ENCODE data around the gene TNFRSF25.
A peak's percentile ranks its signal among the peaks of the same experiment; 100 is the strongest.
"Not testable (repeated sequence)": the region's sequence is repeated elsewhere in the genome, so short reads cannot be mapped to it uniquely, and the experiment has no call there.

TNFRSF25 gene

DNA sequence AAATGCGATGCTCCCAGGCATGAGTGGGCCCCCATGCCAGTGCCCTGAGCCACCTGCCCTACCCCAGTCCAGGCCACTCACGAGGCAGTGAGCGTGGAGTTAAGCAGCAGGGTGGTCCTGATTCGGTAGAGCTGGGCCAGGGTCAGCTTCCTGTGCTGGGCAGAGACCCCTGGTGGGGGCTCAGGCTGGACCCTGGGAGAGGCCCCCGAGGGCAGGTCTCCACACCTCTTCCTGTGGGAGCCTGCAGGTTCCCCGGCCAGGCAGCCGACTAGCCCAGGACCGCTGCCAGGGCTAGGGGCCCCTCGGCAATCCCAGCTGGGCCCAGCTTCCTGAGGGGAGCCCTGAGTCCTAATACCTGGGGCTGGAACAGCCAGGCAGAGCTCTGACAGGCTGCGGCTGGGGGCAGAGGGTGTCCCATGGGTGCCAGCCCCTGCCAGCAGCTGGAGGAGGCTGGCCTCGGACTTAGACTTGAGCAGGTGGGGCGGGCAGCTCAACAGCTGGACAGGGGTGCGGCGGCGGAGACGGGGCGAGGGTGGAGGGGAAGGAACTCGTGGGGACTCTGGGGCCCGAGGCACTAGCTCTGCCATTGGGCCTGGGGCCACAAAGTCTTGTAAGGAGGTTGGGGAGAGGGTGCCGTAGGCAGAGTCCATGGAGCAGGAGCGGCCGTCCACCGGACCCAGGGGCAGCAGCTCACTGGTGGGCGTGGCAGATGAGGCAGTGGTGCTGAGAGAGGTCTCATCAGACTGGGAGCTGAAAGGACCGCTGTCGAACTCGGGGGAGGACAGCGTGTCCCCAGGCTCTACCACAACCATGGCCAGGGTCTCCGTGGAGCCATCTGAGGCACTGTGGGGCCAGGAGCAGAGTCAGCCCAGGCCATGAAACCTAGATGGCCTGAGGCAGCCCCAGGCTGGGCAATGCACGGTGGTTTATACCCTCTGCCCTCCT lies 2.0 kb upstream of the TNFRSF25 start:
- no peak for DNase-seq

DNA sequence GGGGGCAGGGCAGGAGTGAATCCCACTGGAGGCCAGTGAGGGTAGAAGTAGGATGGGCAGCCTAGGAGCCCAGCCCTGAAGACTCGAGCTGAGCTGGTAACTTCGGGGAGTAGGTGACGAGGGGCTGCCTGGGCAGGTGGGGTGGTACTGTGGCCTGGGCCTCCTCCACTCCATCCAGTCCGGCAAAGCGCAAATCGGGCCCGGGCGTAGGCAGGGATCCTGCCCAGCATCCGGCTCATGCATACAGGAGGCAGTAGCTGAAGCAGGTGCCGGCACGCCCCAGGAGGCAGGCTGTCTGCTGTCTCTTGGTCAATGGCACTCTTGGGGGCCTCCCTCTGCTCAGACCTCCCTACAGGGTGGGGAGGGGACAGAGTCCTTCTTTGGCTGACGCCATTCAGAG lies 1.3 kb upstream of the TNFRSF25 start:
- DNase-seq, result no peak

DNA sequence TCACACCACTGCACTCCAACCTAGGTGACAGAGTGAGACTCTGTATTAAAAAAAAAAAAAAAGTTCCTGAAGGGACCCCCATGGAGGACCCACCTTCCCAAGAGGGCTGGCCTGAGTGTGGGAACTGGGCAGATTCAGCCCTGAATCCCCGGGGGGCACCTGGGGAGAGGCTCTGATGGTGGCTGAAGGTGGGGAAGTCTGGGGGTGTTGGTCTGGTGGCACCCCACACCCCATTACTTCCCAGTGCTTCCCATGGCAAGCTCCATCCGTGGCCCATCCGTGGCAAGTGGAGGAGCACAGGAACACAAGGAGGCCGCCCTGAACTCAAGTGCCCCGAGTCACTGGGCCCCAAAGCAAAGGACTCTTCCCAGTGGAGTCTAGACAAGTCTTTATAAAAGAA lies 778 bp upstream of the TNFRSF25 start:
- DNase-seq, result no peak

DNA sequence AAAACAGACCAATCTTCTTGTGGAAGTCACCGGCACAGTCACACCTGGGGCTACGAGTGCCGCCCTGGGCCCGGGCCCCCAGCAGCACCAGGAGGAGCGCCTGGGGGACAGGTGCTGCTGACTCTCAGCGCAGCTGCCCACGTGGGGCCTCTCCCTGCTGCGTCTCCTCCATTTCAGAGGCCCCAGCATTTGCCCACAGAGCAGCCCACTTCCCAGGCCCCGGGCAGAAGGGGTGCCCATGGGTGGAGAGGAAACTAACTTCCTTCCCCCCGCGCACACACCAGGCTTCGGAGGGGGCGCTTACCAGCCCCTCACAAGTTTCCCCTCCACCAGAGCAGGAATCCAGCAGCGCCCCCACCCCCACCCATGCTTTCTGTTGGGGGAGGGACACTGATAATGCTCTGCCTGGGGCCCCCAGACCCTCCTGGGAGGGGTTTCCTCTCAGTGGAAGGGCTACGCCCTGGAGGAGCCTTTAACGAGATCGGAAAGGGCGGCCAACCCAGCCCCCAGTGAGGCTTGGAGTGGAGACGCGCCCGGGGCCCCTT lies 440 bp downstream of the TNFRSF25 start:
- DNase-seq, result no peak

DNA sequence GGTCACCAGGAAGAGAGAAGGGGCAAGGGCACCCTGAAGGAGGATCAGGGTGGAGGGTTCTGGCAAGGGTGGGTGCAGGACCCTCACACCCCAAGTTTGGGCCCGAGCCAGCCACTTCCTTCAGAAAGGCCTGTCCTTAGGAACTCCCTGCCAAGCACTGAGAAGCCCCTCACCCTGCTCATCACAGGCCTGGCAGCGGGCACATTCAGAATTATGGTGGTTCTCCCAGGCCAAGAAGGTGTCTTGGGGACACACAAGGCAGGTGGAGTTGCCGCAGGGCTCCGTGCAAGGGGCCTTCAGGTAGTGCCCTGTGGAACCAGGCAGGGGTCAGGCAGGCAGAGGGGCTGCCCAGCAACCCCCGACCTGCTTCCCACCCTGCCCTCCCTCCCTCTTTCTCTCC lies 1.1 kb downstream of the TNFRSF25 start:
- no peak for DNase-seq

DNA sequence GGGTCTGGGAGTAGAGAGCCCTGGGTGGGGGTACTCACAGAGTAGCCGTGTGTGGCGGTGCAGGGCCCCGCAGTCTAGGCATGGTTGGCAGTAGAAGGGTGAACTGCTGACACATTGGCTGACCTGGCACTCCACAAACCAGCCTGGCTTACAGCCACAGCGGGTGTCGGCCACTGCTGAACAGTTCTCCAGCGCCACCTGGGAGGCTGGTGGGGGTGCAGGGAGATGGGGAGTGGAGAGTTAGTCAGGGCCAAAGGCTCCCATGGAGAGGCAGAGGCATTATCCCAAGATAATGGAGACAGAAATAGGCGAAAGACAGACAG lies 1.5 kb downstream of the TNFRSF25 start:
- DNase-seq, result no peak

DNA sequence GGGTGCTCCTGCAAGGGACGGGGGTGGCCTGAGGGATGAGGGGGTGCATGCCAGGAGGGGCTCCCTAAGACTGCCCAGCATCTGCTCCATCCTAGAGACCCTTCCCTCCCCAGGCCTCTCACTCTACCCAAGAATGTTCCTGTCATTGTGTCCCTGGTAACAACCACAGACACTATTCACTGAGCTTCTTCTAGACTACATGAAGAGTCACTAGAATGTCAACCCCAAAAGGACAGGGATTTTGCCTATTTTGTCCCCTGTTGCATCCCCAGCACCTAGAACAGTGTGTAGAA lies 2.9 kb downstream of the TNFRSF25 start:
- DNase-seq, result no peak

DNA sequence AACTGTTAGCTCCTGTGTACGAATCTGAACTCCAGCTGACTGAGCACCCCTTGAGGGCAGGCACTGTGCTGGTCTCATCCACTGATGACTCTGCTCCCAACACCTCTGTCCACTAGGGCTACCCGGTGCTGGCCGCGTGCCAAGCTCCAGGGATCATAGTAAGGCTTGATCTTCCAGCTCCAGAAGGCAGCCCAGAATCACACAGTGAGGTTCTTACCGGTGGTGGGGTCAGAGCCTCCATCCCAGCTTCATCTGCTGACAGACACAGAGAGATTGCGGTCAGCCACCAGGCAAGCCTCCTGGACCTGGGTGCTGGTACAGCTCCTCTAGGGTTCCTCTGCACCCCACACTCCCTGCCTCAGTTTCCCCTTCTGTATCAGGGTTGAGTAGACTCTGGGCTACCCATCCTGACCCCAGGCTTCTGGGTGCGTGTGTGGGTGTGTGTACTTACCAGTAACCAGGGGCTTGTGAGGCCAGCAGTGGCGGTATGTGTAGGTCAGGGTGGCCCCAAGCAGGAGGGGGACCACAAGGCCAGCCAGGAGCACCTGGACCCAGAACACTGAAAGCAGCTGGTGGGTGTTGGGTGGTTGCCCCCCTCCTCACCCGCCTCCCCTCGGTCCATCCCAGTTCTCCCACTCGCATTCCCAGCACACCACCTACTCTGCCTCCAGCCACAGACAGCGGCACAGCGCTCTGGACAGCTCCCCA lies 3.4 kb downstream of the TNFRSF25 start:
- no peak for DNase-seq

DNA sequence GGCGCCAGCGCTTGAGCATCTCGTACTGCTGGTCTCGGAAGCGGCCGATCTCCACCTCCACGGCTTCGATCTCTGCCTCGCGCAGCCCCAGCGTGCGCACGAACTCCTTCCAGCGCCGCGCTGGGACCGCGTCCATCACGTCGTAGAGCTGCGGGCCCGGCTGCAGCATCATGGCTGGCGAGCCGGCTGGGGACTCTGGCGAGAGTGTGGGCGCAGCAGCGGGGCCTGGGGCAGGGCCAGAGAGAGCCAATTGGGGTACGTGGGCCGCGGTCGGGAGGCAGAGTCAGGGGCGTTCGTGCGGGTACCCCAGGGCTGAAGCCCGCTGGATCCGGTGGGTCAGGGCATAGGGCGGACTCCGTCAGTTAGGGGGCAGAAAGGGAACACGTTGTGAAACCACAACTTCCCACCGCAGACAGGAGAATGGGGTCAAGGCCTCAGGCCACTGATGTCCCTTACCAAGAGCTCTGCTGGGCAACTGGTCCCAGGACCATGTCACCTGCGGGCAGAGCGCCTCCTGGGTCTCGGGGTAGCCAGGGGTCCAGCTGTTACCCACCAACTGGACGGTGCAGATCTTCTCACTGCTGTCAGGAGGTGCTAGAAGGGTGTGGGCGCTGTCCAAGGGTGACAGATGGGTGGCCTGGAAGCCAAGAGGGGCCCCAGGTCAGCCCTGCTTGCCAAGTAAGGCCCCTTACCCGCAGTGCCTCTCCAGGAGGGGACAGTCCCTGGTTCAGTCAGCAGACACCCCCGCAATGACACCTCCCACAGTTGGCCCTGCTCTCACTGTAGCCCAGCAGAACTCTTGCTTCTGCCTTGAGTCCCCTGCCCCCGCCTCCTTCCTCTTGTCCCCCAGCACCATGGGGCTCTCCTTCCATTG lies 4.2 kb downstream of the TNFRSF25 start:
- no peak for DNase-seq

DNA sequence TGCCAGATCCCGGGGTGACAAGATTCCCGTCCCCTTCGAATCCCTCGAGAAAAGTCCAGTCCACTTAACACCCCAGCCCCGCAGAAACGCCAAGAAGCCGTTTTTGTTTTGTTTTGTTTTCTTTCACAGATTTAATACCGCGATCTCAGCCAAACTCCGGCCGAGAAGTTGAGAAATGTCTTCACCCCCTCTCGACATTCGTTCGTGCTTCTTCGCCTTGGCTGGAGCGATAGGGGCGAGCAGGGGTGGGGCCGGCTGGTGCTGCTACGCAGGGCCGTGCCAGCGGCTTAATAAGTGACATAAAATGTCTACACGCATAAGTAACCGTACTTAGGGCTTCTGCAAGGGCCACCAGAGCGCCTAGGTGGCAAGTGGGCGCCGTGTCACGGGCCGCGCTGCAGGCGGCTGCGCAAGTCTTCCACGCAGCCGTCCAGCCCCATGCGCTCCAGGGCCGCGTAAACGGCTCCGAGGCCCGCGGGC lies 4.9 kb downstream of the TNFRSF25 start:
- no peak for DNase-seq

DNA sequence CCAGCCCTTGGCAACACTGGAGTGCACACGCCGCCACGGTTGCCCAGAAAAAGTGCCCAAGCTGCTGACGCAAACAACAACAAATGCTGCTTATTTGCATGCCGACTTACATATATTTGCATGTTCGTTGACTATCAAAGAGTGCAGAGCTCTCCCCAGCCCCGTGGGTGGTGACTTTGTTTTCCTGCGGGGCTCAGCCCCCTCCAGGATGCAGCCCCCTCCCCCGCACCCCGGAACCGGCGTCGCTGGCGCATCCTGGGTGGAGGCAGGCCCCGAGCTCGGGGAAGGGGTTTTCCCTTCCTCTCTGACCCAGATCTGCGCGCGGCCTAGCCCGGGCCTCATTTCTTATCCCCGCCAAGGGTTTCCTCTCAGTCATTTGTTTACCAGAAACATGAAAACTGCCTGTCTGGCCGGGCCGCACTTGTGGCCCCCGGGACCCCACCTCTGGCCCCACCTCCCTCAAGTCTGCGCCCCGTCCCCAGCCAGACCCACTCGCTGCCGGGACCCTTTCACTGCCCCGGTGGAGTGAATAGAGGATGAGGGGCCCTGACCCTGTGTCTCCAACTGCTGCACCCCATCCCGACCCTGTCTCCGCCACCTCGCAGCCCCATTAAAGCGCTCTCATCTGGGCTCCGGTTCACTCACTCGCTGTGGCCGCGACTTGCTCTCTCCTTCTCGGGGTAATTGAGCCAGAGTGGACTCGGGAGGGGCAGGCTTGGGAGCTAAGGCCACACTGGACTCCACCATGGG lies 5.5 kb downstream of the TNFRSF25 start:
- peak; percentile 82 for DNase-seq

DNA sequence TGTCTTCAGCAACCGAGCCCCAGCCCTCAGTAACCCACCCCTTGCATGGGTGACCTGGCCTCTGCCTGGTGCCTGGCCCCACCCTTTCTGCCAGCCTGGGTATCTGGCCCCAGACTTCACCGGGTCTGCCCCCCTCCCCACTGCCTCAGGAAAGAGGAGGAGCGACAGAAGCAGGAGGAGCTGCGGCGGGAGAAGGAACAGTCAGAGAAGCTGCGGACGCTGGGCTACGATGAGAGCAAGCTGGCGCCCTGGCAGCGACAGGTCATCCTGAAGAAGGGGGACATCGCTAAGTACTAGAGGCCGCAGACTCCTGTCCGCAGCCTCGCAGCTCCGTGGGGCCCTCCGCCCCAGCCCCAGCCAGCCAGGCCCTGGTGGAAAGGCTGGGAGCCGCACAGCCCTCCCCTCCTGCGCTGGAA lies 6.1 kb downstream of the TNFRSF25 start:
- DNase-seq, result no peak

DNA sequence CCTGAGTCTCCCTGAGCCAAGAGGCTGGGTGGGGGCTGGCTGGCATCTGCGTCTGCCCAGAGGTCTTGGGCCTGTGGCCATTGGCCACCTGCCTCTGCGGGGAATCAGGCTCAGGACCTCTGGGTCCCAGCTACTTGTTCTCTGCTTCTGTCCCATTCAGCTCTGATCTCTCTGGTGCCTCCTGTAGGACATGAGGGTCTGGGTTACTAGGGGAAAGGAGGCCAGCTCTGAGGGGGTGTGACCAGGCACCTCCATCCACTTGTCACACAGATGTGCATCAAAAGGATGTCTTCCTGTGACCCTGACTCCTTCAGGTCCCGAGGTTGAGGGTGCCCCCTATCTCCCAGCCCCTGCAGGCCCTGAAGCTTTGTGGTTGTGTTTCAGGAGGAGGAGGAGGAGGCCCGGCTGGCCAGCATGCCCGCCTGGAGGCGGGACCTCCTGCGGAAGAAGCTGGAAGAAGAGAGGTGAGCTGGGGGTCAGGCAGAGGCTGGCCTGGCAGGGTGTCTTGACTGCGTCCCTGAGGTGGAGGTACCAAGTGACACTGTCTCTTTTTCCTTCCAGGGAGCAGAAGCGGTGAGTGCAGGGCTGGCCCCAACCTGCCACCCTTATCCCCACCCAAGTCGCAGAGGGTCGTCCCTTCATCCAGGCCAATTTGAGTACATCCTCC lies 9.0 kb downstream of the TNFRSF25 start:
- no peak for DNase-seq

DNA sequence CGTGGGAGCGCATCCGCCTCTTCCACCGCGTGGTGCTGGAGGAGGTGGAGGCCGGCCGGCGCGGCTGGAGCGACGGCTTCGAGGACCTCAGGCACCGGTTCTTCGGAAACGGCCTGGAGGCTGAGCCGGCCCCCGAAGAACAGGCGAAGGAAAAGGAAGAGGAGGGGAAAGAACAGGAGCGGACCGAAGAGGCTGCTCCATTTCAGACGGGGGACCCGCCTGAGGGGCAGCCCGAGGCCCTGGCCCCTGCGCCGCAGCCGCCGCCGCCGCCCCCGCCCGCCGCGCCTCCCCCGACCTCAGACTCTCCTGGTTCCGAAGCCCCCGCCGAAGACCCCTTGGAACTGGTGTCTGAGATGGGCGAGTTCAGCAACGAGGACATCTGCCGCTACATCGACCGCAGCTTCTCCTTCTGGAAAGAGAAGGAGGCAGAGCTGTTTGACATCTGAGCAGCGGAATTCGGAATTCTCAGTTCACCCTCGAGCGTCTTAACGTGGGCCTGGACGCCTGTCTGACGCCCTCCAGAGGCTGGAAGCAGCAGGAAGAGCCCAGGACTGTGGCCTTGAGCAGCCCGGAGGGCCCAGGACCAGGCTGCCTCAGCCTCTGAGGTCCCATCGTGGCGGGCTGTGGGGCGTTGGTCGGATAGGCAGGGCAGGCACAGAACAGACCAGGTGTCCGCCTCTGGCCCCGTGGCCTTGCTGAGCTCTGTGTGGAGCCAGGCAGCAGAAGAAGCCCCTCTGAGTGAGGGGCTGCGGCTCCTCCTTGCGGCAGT lies 10.0 kb downstream of the TNFRSF25 start:
- DNase-seq, result not testable (repeated sequence)

DNA sequence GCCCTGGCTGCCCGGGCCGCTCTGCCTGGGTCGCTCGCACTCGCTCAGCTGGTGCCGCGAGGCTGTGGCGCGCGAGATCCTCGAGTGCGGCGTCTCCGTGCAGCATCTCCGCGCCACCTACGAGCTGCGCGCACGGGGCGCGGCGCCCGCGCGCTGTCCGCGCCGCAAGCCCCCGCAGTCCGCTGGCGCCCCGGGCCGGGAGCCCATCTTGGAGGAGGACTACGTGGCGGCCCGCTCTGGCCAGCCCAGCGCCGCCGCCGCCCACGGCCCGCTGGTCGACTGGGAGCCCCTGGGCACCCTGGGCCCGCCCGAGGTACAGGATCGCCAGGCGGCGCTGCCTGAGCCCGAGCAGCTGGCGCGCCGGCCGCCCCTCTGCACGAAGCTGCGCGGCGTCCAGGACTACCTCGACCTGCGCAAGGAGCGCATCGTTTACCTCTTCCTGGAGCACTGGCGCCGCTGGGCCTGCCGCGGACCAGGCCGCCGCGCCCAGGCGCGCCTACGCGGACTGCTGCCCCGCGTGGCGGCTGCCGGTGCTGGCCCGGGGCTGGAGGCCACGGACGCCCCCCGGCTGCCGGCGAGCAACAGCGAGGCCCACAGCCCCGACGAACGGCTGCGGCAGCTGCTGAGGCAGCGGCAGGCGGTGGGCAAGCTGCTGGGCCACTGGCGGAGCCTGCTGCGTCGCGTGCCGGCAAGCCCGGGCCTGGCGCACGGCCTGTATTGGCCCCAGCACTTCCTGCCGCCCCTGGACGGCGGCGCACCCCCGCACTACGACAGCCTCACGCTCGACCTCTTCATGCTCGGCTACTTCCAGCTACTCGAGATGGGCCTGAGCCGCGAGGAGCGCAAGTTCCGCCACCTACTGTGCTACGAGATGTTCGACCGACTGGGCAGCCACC lies 10.9 kb downstream of the TNFRSF25 start:
- no peak for DNase-seq

DNA sequence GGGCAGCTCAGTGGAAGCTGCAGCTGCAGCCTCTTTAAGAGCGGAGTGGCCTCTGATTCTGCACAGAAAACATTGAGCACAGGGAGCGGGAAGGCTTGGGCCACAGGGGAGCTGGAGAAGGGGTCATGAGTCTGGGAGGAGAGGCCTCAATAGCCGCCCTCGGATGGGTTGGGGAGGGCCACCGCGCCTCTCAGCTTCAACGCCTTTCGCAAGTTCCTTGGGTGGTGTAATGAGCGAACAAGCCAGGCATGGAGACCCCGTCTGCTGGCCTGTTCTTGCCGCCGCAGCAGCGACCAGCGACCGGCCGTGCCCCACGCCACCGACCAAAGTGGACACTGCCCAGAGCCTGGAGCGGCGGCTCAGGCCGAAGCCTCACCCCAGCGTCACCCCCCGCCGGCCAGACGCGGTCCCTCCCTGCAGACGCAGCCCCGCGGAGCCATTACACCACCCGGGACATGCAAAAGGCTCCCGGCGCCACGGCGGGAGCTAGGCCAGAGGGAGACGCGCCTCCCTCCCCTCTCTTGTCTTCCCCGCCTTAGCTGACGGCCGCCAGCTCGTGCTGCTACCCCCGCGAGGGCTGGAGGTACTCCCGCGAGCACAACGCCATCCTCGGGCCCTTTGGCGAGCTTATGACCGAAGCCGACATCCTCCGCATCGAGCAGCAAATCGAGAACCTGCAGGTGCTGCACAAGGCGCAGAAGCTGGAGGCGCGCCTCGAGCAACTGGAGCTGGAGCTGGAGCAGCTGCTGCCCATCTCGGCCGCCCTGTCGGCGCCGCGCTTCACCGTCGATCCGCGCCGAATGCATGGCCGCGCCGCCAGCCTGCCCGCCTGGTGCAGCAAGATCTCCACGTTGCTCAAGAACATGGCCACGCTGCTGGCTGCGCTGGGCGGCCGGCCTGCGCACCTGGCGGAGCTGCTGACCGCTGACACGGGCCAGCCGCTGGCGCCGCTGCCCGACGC lies 11.8 kb downstream of the TNFRSF25 start:
- not testable (repeated sequence) for DNase-seq

DNA sequence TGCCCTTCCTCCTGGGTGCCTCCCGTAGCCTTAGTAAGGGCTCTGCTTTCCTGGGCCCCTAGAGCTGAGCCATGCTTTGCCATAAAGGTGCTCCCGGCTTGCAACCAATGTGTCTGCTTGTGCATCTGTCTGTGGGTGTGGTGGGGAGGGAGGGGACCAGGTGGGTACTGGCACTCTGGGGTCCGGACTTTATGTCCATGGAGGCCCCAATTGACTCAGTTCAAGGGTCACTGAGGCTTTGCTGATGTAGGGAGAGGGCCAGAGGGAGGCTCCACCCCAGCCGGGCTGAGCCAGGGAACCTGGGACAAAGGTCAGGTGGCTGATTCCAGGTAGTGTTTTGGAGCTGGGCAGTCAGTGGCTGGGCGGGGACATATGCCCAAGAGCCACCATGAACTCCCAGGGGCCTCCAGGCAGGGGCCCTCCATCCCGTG lies 15.0 kb downstream of the TNFRSF25 start:
- no peak for DNase-seq

DNA sequence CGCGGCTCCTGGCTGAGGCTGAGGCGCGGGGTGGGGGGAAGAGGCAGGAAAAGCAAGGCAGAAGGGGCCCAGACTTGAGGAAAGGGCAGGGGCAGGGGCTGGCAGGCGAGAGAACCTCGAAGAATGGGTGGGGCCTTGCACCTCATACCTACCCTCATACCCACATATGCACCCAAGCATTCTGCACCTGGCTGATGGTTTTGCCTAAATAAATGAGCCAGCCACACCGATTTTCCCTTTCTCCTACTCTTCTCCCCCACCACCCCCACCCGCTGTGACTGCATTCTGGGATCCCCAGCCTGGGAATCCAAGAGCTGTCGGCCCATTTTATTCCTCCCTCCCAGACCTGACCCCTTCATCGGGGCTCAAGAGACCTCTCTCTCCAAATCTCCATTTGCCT lies 15.5 kb downstream of the TNFRSF25 start:
- DNase-seq, result not testable (repeated sequence)

DNA sequence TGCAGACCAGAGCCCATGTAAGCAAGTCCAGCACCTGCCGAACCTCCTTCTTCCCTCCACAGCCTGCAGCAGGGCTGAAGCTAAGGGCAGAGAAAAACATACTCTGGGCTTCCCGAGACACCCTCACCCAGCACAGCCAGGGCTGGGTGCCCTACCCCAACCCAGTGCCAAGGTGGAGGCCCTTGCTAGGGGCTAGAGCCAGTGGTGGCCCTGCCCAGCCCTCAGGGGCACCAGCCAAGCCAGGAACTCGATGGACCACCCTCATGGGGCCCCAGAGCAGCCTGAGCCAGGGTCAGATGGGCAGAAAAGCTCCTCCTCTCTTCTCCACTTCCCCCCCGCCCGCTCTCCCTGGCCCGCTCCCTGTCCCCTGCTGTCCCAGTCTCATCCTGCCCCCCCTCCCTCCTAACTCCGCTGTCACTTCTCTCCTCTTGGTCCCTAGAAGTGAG lies 15.9 kb downstream of the TNFRSF25 start:
- DNase-seq, result no peak

All from NCI-H1048 (cell line).